NCI-H2029 (cell line): Measurements from ENCODE around the gene DGCR2.
"Not testable (repeated sequence)": the region's sequence is repeated elsewhere in the genome, so short reads cannot be mapped to it uniquely, and the experiment has no call there.

Experiments
- DNase-seq: peaks from one replicate; lab custom pipeline; 2025; lab: John Stamatoyannopoulos, UW

DGCR2 gene

DNA sequence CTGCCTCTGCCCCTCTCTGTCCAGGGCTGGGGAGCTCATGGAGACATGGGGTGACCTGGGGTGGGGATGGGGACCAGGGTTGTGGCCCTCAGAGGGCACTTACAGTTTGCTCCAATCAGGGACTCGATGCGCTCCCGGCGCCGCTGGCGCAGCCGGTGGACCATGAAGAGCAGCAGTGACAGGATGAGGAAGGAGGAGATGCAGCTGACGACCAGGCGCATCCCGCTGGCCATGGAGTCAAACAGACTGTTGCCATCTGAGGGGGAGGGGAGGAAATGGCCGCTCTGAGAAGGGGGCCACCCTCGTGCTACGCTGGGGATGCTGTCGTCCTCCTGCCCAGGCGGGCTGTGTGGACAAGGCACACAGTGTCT is 80.5 kb downstream of the DGCR2 start:
- DNase-seq, result no peak

DNA sequence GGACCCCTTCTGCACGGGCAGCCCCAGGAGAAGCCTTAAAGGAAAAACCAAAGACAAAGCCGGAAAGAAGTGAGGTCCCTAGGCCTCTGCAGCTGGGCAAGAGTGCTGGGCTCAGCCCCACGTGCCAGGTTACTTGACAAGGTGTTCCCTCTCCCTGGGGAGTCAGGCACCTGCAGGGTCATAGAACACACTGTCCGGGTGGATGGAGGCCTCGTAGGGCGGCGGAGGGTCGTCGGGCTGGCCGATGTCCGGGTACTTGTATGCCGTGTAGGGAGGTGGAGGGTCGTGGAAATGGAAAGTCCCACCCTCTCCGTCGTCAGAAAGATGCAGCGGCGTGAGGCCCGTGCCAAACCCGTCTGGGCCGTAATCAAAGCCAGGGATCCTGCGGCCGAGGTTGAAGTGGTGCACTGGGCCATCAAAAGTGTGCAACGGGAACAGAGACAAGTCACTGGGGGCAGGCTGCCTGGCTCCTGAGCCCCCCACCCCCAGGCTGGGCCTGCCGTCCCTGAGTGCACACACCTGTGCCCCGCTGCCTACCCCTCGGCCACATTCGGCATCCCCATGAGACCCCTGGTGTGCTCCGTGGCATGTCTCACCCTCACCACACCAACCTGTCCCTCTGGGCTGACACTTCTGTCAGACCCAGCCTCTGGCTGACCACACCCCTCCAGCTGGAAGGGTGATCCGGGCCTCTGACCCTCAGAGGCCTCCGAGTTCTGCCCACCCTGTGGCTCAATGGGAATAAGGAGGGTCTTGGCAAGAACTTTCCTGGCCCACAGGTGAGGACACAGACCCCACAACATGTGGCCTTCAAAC is 81.1 kb downstream of the DGCR2 start:
- no peak for DNase-seq

DNA sequence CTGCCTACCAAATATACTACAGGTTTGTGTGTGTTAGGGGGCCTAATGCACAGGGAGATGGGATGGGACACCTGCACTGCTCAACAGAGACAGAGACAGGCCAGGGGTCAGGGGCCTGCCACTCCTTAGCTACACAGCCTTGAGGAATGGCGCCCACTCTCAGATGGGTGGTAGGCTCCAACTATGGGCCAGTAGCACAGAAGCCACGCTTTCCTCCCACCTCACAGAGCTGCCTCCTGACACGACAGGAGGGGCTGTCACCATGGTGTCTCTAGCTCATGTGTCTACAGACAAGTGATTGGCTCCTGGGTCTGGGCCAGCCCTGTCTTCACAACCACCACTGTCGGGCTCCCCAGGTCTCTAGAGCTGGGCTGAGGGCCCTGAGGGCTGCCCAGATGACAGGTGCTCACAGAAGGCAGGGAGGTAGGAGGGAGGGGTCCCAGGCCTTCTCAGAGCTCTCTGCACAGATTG is 81.8 kb downstream of the DGCR2 start:
- no peak for DNase-seq

DNA sequence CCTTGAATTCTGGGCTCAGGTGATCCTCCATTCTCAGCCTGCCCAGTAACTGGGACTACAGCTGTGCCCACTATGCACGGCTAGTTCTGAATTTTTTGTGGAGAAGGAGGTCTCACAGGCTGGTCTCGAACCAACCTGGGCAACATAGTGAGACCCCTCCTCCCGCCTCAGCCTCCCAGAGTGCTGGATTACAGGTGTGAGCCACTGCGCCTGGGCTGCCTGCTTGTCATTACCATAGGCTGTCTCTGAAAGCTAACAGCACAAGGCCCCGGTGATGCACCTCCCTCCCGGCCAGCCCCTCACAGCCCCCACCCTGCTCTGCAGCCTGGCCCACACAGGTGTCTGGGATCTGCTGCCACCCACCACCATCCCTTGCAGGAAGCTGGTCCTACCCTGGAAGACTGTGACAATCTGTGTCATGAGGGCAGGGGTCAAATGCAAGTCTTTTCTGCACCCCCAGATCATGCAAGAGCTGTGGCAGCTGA is 82.4 kb downstream of the DGCR2 start:
- no peak for DNase-seq

DNA sequence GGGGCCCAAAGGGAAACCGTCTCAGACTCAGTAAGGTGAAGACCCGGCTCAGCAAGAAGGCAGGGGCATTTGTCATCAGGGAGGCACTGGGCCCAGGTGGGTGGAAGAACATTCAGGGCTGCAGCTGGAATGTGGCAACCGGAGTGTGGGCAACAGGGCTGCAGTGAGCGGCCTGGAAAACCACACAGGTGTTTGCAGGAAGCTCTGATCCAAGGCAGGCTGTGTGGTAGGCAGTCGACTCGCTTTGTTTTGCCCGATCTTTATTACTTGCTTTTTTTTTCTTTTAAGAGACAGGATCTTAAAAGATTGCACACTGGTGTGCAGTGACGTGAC is 82.8 kb downstream of the DGCR2 start:
- DNase-seq, result no peak

DNA sequence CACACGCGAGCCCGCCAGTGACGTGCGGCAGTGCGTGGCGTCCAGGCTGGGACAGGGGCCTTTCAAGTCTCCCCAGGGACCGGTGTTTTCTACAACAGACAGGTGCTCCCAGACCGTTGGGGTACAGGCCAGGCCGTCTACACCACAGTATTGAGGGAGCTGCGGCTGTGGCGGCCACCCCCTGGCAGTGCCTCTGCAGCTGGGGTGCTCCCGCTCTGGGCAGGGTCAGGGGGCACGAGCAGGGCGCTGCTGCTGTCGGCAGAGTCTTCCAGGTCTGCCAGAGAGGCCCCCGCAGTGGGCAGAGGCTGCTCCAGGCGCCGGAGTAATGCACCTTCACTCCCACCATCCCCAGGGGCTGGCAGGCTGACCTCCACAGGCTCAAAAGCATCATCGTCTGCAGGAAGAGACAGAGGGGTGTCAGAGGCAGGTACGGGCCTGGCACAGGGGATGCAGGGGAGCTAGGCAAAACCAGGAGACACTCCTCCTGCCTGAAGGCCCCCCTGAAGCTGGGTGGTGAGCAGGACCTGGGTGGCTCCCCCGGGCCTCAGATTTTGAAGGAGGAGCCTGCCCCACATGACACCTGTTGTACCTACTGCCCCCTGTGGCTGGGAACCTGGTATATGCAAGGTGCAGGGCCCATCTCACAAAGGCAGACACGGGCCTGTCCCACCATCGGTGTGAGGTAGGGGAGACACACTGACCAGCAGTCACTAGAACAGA is 83.3 kb downstream of the DGCR2 start:
- DNase-seq, result no peak

DNA sequence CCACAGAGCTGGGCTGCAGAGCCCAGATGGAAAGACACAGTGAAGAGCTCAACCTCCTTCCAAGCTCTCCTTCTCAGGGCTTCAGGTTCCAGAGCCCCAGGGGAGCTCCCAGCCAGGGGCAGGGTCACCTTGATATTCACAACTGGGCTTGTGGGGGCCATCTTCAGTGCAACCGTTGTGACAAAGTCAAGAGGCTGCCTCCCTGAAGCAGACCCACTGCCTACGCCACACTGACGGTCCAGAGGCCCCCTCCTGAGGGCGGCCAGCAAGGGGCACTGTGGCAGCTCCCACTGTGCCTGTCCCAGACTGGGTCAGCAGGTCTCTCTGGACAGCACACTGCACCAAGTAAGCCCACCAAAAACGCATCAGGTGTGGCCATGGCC is 84.1 kb downstream of the DGCR2 start:
- no peak for DNase-seq

DNA sequence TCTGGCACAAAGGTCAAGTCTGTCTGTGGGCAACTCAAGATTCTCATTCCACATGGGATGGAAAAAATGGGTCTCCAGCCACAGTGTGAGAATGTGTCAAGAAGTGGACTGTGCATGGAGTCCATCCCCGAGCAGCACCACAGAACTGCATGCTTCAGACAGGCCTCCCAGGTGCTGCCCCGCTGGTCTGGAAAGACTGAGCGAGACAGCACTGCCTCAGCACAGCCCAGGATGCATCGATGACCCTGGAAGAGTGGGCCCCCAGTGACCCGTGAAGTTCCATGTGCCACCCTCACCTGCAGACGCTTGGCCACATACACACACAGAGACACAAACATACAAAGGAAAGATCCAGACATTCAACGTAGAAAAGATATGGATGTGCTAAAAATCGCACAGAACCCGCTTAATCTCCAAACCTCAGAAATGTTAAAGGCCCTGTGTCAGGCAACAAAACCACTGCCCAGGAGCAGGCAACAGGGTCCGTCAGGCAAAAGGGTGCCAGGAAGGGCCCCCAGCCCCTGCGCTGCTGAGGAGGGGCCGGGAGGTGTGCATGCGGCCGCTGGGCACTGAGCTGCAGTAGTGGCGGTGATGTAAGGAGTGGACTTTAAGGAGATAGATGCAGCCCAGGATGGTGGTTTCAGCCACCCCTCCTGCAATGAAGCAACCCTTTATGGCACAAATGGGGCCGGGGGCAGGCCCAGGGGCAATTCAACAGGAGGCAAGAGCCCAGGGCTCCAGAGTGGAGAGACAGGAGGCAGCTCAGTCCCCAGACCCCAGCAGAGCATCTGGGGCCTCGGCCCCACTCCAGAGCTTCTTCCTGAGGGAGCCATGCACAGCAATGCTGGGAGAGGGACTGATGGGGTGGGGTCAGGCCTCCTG is 84.7 kb downstream of the DGCR2 start:
- DNase-seq, result no peak

DNA sequence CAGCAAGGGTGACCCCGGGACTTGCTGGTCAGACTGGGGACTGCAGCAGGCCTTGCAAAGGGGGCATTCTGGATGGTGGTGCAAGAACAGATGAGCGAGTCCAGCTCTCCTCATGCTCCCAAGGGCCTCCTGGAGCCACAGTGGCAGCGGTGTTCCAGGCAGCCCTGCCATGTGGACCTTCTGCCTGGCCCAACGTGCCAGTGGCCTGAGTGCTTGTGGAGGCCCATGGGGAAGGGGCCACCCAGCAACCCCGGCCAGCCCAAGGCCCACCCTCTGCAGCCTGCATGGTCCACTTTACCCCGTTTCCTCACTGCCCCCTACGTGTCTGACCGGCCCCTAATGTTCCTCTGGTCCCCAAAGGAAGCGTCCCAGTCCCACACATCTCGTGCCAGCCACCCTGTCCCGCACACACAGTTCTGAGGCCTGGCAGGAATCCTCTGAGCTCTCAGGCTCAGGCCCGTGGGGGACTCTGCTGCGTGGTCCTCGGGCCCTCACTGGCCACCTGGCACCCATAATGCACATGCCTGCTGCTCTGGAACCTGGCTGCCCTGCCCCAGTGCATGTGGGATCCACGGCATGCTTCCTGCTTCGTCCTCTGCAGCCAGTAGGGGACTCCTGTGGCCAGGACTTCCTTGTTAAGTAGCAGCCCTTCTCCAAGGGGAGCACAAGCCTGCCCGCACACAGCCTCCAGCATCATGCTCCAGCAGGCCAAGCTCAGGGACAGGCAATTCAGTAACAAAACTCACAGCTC is 85.5 kb downstream of the DGCR2 start:
- no peak for DNase-seq

DNA sequence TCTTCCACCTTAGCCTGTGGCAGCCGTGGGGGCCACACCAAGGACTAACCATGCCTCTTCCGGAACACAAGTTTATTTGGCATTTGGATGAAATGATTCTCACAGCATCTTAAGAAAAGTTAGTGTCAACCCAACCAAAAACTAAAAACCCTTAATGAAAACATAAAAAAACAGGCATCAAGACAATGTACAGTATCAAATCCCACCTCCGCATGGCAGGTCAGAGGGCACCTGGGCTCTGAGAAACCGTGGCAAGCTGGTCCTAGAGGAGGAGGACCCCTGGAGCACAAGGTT is 86.0 kb downstream of the DGCR2 start:
- no peak for DNase-seq

DNA sequence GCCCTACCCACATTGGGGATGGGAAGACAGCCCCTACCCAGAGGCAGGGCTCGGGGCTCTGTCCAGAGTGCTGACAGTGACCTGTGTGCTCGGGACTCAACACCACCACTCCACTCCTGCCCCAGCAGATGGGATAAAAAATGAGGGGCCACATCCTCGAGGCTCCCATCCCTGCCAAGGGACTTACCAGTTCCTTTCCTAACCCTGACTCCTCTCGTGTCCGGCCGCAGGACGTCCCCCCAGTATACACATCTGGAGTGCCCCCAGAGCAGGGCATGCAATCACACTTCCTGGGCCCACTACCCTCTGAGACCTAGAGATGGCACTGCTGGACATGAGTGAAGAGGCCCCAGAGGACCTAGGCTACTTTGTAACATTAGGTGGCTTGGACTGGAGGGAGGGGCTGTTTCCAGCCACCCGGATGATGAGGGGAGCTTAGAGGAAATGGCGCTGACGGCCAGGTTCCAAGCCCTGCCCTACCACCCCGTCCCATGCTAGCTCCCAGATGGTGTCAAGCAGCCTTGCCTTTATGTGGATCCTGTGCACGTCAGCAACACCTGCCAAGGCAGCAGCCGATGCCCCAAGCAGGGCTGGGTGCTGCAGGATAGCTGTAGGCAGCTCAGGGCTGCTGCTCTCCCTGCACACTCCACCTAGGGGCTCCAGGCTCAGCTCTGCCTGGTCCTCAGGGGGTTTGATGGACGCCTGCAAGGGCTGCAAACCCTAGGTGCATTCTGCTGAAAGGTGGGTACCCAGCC is 86.6 kb downstream of the DGCR2 start:
- peak; percentile 9 for DNase-seq

DNA sequence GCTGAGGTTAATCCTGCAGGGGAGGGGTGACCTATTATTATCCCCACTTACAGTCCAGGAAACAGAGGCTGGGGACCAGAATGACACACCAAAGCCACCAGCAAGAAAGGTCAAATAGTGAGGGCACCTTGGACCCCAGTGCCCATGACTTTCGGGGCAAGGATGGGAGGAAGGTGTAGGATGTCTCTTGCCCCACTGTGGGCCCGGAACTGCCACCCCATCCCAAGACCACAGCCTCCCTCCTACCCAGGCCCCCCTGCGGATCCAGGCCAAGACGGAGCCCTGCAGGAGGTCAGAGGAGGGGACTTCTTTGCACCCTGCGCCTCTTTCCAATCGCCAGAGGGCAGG is 87.1 kb downstream of the DGCR2 start:
- not testable (repeated sequence) for DNase-seq

DNA sequence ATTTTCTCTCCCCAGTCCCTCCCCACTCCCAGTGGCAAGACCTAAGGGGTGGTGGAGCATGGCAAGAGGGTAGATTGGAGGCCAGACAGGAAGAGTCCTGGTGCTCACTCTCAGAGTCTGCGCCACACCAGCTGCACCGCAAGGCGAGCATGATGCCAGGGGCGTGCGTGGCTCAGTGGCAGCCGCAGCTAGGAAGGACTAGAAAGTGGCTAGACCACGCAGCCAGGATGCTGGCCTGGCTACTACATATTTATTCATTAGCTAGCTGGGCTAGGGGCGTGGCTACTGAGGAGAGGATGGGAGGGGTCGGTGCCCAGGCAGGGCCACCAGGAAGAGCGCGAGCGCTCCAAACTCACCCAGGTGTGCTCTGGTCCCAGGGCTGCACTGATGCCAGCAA is 87.5 kb downstream of the DGCR2 start:
- not testable (repeated sequence) for DNase-seq

DNA sequence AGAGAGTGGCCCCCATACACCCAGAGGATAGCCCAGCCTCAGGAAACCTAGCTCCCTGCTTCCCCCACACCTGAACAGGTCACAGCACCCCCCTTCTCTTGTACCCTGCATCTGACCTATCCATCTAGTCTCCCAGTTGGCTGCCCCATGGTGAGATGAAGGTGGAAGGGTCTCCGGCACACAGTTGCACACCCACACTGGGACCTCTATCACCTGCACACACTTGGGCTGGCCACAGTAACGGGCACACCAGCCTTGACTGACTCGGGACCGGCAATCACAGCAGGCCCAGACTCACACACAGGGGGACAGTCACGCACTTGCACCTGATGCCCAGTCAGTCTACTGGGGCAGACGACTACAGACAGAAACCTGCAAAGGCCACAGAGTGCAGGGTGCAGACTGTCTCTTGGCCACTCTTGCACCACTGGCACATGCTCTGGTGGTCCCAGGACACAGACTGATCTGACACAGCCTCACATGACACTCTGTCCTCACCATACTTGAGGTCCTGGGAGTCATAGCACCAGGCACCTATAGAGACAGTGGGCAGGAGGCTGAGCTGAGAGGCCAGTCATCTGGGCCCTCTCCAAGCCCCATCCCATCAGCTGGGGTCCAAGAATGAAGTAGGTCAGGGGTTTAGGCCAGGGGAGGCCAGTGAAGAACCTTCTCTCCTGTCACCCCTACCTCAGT is 88.0 kb downstream of the DGCR2 start:
- not testable (repeated sequence) for DNase-seq

DNA sequence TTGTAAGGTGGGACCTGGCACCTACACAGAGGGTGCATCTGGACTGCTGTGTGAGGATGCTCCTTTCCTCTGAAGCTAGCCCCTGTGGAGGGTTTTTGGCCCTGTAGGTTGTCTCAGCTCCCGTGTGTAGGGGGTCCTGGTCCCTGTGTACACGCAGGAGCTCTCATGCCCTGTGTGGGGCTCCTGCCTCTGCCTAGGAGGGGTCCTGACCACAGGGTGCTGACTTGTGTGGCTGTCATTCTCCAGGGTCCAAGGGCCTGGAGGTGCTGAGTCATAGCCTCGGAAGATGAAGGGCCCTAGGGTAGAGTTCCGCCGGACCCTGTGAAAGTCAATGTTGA is 88.7 kb downstream of the DGCR2 start:
- not testable (repeated sequence) for DNase-seq

DNA sequence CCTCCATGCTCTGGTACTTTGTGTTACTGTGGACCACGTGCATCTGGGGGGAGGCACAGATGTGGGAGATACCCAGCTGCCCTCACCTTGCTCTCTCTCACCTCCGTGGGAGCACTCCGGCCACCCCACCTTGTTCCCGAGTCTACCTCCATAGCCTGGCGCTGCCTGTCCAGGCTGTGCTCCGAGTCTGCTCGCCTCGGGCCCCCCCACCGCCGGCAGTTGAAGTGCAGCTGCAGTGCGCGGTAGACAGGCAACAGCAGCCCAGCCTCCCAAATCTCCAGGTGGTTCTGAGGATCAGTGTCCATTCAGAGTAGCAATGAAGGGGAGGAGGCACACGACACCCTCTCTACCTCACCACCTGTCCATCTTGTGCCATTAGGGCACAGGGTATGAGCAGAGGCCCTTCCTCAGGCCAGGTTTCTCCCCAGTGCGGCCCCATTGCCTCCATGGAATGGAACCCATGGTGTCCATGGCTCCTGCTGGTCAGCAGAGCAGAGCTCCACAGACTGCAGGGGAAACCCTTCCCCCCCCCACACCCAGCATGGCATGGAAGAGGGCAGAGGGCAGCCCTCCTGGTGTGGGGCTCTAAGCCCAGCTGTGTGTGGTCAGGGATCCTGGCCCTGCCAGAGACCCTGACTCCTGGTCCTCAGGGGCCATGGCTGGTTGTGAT is 89.2 kb downstream of the DGCR2 start:
- not testable (repeated sequence) for DNase-seq

DNA sequence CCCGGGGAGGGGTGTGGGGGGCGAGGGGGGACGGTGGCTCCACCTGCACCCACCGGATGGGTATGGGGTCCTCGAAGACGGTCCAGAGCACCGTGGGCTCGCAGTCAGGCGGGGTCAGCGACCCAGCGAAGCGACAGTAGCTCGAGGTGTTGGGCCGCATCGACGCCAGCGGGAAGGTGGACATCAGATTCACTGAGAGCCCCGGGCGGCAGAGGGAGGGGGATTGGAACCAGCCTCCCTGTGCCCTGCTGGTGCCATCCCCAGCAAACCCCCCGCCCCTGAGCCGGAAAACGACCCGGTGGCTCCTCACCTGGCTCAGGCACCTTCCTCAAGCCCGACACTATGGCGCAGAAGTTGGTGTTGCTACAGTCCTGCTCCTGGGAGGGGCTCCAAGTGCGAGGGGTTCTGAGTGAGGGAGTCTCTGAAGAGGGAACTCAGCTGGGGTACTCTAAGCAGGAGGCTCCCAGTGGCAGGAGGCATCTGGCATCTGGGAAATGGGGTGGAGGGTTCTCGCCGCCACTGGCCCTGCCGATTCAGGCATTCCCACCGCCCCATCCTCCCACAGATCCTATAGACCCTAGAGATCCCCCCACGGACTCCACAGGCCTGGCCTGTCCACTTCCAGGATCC is 89.9 kb downstream of the DGCR2 start:
- not testable (repeated sequence) for DNase-seq

DNA sequence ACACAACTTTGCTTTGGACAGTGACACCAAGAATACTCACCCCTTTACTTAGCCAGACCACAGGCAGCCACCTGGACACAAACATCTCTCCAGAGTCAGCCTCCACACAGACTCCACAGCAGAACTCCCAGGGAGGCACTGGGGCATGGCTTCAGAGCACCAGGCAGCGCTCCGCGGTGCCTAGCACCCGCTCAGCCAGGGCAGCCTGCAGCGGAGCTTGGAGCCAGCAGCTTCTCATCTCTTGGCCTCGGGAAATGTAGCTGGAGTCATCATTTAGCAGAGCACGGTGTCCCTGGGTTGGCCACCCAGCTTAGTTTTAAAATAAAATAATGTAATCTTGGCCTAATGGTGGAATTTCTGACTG is 91.3 kb downstream of the DGCR2 start:
- DNase-seq, result not testable (repeated sequence)

DNA sequence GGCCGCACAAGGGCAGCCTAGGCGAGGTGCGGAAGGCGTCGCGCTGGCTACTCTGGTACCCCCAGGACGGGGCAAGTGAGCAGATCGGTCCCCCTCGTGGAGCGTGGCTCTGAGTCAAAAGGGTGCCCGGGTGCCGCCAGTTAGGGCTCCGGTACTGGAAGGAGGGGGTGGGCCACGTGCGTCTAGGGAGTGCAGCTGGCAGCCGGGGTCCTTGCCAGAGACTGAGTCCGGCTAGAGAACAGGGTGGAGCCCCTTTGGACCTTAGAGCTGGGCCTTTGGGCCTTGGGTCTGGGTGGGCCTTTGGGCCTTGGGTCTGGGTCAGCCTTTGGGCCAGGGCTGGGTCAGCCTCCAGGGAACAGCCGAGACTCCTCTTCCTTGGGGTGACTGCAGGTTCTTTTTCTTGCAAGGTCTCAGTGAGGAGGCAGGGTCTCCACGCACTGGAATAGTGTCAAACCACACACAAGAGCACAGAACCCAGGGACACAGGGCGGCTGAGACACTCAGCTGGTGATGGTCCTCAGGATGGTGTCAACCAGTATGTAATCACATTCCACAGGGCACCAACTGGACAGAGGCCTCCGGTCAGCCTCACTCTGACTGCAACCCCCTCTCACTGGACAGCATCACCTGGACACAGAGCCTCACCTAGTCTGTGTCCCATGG is 91.9 kb downstream of the DGCR2 start:
- DNase-seq, result not testable (repeated sequence)
